Fibroblast of skin of right quadriceps (primary cell): ENCODE data around the gene RCN1.
"Not testable (repeated sequence)": the region's sequence is repeated elsewhere in the genome, so short reads cannot be mapped to it uniquely, and the experiment has no call there.

Experiments
- DNase-seq: peaks from one replicate; pipeline ENCODE4 v3.0.0-alpha.2; 2013

Gene RCN1

GRCh38 chr11:32090545-32091370 is at the start of gene RCN1:
Gene RCN1, plus strand, starts transcription at chr11:32091074. Its CDS starts 123 bp downstream, at chr11:32091197.
- peak; percentile 94 for DNase-seq

GRCh38 chr11:32043737-32044136 is 47.1 kb upstream of the RCN1 start:
- no peak for DNase-seq

DNA sequence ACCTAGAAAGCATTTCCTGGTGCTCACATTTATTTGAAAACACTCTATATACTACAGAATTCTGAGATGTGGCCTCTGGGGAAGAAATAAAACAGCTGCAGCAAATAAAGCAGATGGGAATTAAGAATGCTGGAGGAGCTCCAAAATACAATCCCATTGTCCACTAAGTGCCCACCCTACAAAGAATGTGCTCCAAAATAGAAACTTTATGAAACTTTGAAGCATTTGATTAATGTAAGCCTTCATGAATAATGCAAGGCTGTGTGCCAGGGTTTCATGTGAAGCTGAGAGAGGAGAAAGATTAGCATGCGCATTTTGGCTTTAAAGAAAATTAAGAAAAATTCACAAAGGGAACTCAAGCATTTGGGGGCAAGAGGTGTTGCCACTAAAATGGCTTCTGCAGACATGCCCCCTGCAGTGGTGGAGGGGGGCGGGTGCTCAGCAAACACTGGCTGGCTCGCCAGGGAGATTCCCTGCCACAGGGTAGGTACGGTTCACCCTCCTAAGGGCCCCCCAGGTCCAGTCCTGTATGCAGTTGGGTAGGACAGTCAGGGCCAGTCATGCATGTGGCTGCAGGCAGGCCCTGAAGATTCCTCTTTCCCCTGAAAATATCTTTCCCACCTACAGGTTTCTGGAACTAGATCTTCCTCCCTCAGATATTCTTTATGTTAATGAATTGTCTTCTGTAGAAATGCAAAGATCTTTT is 46.6 kb upstream of the RCN1 start:
- DNase-seq, result no peak

GRCh38 chr11:32045456-32045855 is 45.4 kb upstream of the RCN1 start:
- no peak for DNase-seq

- no peak for DNase-seq
These were observed 40.6 kb upstream of the RCN1 start for GRCh38 chr11:32050264-32050663.

GRCh38 chr11:32052215-32052614 is 38.7 kb upstream of the RCN1 start:
- peak; percentile 59 for DNase-seq

GRCh38 chr11:32053151-32053888 is 37.6 kb upstream of the RCN1 start:
- peak; percentile 52 for DNase-seq

- no peak for DNase-seq
These were observed 35.0 kb upstream of the RCN1 start for GRCh38 chr11:32055861-32056260.

- DNase-seq, result peak; percentile 84
These were observed 34.4 kb upstream of the RCN1 start for GRCh38 chr11:32056438-32056837.

DNA sequence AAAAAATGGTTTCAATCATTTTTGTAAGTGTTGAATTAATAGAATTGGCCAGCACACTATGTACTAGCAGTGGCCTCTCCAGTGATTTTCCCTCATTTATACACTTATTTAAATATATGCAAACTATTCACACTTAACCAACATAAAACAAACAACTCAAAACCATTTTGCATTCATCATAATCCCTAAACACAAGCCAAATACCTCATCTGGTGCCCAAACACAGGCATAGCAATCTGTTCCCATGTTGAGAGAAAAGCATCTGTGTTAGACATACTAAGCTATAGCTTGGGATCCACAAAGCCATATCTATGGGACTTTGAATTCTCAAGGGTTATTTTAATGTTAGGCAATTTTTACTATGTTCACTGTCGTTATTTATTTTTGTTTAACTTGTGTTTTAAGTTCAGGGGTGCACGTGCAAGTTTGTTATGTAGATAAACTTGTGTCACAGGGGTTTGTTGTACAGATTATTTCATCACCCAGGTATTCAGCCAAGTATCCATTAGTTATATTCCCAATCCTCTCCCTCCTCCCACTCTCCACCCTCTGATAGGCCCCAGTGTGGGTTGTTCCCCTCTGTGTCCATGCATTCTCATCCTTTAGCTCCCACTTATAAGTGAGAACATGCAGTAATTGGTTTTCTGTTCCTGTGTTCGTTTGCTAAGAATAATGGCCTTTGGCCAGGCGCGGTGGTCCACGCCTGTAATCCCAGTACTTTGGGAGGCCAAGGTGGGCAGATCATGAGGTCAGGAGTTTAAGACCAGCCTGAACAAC is 31.0 kb upstream of the RCN1 start:
- DNase-seq, result no peak

DNA sequence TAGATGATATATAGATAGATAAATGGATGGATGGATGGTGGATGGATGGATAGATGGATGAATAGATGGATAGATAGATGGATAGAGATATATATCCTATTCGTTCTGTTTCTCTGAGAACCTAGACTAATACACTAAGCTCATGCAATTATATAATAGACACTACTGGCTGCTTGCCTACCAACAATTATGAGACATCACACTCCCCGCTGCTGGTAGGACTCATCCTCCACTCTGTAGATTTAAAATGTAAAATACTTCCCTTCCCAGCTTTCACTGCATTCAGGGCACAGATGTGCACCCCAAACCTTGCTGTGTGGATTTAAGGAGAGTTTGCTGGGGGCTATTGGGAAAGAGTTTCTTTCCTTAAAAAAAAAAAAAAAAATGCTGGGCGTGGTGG is 28.3 kb upstream of the RCN1 start:
- no peak for DNase-seq

GRCh38 chr11:32063031-32063430 is 27.8 kb upstream of the RCN1 start:
- not testable (repeated sequence) for DNase-seq

DNA sequence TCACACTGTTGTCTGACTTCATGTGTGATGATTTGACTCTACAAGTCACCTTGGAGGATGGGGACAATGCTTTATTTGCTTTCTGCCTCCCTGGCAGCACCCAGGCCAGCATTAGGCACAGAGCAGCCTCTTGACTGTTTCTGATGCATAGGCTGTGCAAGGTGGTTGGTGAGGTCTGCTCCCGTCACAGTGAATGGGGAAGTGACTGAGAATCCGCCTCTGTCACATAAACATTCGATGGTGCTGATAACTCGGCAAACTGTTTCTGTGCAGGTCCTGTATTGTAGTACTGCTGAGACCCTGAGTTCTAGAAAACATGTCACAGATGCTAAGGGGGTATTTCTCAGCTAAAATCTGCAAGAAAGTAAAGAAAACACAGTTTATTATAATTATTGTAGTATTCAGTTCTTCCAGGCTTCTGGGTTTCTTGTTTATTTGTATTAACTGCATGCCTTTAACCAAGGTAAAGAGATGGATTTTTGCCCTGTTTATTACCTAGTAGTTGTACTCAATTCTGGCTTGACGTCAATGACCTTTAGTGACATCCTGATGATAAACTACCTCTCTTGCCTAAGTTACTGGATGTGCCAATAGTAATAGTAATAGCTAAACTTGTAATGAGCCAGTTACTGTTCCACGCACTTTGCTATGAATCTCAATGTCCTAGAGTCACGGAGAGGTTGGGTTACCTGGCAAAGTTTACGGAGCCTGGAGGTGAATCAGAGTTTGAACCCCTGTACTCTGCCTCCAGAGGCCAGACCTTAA is 24.8 kb upstream of the RCN1 start:
- no peak for DNase-seq

DNA sequence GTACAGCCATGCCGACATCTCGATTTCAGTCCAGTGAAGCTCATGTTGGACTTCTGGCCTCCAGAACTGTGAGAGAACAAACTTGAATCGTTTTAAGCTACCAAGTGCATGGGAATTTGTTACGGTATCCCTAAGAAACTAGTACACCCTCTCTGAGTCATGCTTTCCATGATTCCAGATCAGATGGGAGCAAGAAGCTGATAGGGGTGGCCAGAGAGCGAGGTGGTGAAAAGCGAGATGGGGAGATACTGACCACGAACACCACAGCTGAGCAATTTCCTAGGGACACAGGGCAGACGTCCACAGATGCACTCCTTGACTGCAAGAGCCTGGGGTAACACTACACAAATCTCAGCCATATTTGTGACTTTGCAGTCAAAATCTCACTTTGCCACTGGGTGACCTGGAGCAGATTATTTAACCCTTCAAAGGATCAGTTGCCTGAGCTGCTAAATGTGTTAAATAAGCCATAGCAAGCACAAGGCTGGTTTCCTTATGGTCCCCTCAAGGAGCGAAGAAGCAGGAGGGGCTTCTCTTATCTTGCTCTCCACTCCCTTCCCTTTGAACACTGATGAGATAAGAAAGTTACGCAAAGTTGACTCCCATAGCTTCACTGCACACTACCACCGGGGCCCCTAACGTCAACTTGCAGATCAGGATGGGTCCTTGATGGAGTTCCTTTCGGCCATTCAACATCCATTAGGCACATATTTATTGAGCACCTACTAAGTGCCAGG is 22.6 kb upstream of the RCN1 start:
- DNase-seq, result no peak

DNA sequence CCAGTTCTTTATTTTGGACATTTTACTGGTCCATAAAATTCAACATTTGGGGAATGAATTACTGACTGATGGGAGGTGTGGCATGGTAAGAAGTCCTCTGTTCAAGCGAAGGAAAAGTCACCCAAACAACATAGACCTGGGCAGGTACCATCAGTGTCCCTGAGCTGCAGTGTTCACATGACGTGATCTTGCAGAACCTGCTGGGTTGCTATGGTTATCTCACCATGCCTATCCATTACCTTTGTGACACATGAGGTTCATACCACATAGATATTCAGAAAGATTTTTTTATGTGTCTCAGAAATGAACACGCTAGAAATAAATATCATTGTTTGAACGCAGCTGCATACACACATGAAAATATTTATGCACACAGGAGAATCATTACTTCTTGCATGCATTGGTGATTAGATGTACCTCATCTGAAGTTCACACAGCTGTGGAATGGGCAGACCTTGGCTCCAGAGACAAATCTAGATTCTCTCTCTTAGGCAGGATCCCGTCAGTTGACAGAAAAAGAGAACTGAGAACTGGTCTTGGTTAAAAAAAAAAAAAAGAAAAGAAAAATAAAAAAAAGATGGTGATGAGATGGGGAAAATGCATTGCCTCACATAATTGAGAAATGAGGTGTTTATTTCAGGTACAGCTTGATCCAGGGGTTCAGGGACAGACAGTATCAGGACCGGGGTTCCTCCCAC is 21.4 kb upstream of the RCN1 start:
- no peak for DNase-seq

- no peak for DNase-seq
These were observed 20.2 kb upstream of the RCN1 start for GRCh38 chr11:32070692-32071091.

DNA sequence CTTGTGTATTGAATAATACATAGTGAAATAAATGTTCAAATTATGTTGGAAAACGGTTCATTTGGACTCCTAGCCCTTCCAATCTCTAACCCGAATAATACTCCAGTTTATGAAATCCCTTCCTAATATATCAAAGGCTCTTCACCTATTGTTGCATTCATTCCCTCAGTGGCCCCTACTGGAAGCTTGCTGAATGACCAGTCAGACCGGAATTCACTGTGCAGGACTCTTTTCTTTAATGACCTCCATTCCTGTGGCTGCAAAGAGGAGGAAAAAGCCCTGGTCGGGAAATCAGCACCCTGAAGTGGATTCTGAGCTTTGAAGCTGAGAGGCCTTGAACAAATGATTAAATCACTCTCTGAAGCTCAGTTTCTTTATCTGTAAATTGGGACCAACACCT is 19.1 kb upstream of the RCN1 start:
- DNase-seq, result peak; percentile 69

DNA sequence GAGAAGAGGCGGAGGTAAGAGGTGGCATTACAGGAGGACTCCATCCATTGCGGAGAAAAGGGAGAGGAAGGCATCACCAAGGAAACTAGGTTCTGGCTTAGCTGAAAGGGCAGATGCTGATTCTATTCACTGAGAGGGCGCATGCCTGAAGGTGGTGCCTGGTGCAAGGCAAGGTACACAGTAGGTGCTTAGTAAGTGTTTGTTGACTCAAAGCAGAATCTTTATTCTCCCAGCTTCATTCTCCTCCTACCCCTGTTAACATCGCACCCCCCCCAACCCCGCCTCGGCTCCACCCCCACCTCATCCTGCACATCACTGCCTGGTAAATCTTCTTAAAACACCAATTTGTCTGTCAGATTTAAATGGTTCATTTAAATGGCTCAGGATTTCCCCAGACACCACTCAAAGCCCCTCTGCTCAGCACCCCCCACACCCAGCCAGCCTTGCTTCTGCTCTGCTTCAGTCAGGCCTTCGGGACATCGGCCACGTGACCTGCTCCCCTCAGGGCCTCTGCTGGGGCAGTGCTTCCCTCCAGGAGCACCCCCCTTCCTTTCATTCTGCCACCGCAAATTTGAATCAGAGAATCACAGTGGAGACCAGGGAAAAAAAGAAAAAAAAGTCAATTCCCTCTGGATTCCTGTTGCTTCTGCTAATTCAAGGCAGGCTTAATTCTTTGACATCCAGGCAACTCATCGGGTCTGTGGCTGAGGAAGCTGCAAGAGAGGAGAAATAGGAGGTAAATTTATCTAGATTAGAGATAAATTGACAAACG is 17.8 kb upstream of the RCN1 start:
- DNase-seq, result peak; percentile 73

DNA sequence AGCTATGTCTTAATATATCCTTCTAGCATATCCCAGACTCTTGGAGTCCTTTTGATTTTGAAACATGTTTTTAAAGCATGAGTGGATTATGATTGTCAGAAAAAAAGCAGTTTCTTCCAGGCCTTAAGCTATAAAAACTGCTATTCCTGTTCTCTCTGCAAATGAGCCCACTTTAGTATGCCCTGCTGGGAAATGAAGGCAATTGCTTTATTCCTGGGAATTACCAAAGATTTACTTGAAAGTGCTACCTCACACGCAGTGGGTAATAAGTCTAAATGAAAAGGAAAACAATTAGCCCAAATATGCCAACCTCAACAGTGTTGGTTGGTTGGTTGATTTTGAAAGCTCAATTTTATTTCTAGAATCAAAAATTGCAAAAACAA is 17.2 kb upstream of the RCN1 start:
- no peak for DNase-seq

DNA sequence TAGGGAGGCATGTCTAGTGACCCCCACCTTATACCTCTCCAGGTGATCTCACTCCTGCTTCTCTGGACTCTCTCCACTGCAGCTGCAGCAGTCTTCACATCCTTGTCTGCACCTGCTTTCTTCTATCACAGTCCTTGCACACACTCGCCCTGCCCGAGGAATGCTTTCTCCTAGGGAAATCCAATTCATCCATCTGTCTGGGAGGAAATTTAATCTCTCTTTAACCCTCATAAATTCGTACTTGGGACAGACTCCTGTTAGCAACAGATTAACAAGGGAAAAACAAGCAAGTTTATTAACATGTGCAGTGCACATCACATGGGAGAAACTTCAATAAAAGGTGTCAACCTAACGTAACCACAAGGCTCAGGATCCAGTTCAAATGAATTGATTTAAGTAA is 11.3 kb upstream of the RCN1 start:
- DNase-seq, result no peak
